ENCODE measurements around the gene CLDN22.

The CLDN22 gene

GRCh38 chr4:183321516-183321915, 1.4 kb upstream of the CLDN22 start:
- no peak for DNase-seq (ENCODE audit: low read depth)

GRCh38 chr4:183321079-183321478, 1.0 kb upstream of the CLDN22 start:
- DNase-seq (ENCODE audit: low read depth), result no peak

- no peak for DNase-seq (ENCODE audit: low read depth)
Measured at GRCh38 chr4:183318656-183319055, 1.4 kb downstream of the CLDN22 start.

- no peak for DNase-seq (ENCODE audit: low read depth)
Measured at GRCh38 chr4:183314806-183315205, 5.3 kb downstream of the CLDN22 start.

GRCh38 chr4:183314336-183314735, 5.7 kb downstream of the CLDN22 start:
- DNase-seq (ENCODE audit: low read depth), result no peak

- DNase-seq (ENCODE audit: low read depth), result no peak
Measured at GRCh38 chr4:183312841-183313240, 7.2 kb downstream of the CLDN22 start.

- DNase-seq (ENCODE audit: low read depth), result no peak
Measured at GRCh38 chr4:183306811-183307210, 13.3 kb downstream of the CLDN22 start.

GRCh38 chr4:183304538-183304937, 15.5 kb downstream of the CLDN22 start:
- no peak for DNase-seq (ENCODE audit: low read depth)

GRCh38 chr4:183304067-183304466, 16.0 kb downstream of the CLDN22 start:
- no peak for DNase-seq (ENCODE audit: low read depth)

- no peak for DNase-seq (ENCODE audit: low read depth)
Measured at GRCh38 chr4:183303301-183303700, 16.8 kb downstream of the CLDN22 start.

GRCh38 chr4:183300655-183301054, 19.4 kb downstream of the CLDN22 start:
- DNase-seq (ENCODE audit: low read depth), result no peak

- DNase-seq (ENCODE audit: low read depth), result no peak
Measured at GRCh38 chr4:183300070-183300469, 20.0 kb downstream of the CLDN22 start.

- no peak for DNase-seq (ENCODE audit: low read depth)
Measured at GRCh38 chr4:183299464-183299863, 20.6 kb downstream of the CLDN22 start.

- no peak for DNase-seq (ENCODE audit: low read depth)
Measured at GRCh38 chr4:183297675-183298074, 22.4 kb downstream of the CLDN22 start.

- DNase-seq (ENCODE audit: low read depth), result no peak
Measured at GRCh38 chr4:183295711-183296110, 24.4 kb downstream of the CLDN22 start.

- DNase-seq (ENCODE audit: low read depth), result no peak
Measured at GRCh38 chr4:183291070-183291469, 29.0 kb downstream of the CLDN22 start.

GRCh38 chr4:183289688-183290087, 30.4 kb downstream of the CLDN22 start:
- no peak for DNase-seq (ENCODE audit: low read depth)

GRCh38 chr4:183288955-183289354, 31.1 kb downstream of the CLDN22 start:
- no peak for DNase-seq (ENCODE audit: low read depth)

- no peak for DNase-seq (ENCODE audit: low read depth)
Measured at GRCh38 chr4:183287677-183288076, 32.4 kb downstream of the CLDN22 start.

- no peak for DNase-seq (ENCODE audit: low read depth)
Measured at GRCh38 chr4:183287309-183287659, 32.8 kb downstream of the CLDN22 start.

GRCh38 chr4:183286590-183287308, 33.3 kb downstream of the CLDN22 start:
- no peak for DNase-seq (ENCODE audit: low read depth)

GRCh38 chr4:183285886-183286285, 34.2 kb downstream of the CLDN22 start:
- no peak for DNase-seq (ENCODE audit: low read depth)

GRCh38 chr4:183284965-183285364, 35.1 kb downstream of the CLDN22 start:
- no peak for DNase-seq (ENCODE audit: low read depth)

- DNase-seq (ENCODE audit: low read depth), result no peak
Measured at GRCh38 chr4:183284258-183284785, 35.8 kb downstream of the CLDN22 start.

All from stimulated activated CD8-positive, alpha-beta memory T cell treated with anti-CD3 and anti-CD28 coated beads, Interleukin-15, amount 100 ng/mL, for 1 hour (primary cell).